WTC11 (cell line): ENCODE measurements around the gene QKI. TPM values are rescaled to one million over a fixed set of nuclear protein-coding genes. Genes with fewer than 3 reads are reported as not detected.

Source experiments
- ATAC-seq: fragments of 200-7000 bp; cut with Tn5 transposase; 2 replicates; pipeline ENCODE4 v1.10.0; 2021; ENCODE audit warnings: mild to moderate bottlenecking, moderate library complexity
- CTCF ChIA-PET: fragments of 300-600 bp; sonication (Branson Sonifier 250); formaldehyde crosslinking; loops from one replicate; lab custom pipeline; 2021; ENCODE audit warnings: antibody characterized with exemption; lab: Charles Lee
- POLR2A ChIA-PET: fragments of 350-600 bp; sonication (Branson Sonifier 250); formaldehyde crosslinking; loops from one replicate; lab custom pipeline; 2021; ENCODE audit warnings: antibody characterized with exemption; lab: Charles Lee
- DNase-seq: peaks from one replicate; pipeline ENCODE4 v3.0.0; 2021; ENCODE audit warnings: low spot score
- H3K27ac Mint-ChIP-seq: 2 replicates; pipeline ENCODE4 v1.8.0; 2021; ENCODE audit warnings: mixed read lengths
- H3K27me3 Mint-ChIP-seq: 2 replicates; pipeline ENCODE4 v1.8.0; 2021; ENCODE audit warnings: low read depth, mild to moderate bottlenecking, moderate library complexity, mixed read lengths
- H3K36me3 Mint-ChIP-seq: 2 replicates; pipeline ENCODE4 v1.8.0; 2021; ENCODE audit warnings: mixed read lengths
- H3K4me1 Mint-ChIP-seq: 2 replicates; pipeline ENCODE4 v1.8.0; 2022; ENCODE audit warnings: mixed read lengths
- H3K4me3 Mint-ChIP-seq: 2 replicates; pipeline ENCODE4 v1.8.0; 2021; ENCODE audit warnings: mild to moderate bottlenecking, moderate library complexity, mixed read lengths
- H3K9me3 Mint-ChIP-seq: 2 replicates; pipeline ENCODE4 v1.8.0; 2021; ENCODE audit warnings: mixed read lengths
- AR ChIP-seq: fragments of 250-450 bp; sonication (Bioruptor Pico); IDR thresholded peaks from 2 replicates; pipeline ENCODE4 v1.9.0; 2021; ENCODE audit warnings: mild to moderate bottlenecking
- CBFB ChIP-seq: sonication (generic); formaldehyde crosslinking; IDR thresholded peaks from 2 replicates; pipeline ENCODE4 v1.8.1; 2022; ENCODE audit warnings: mild to moderate bottlenecking, low read depth, missing genetic modification reagents
- CREM ChIP-seq: sonication (generic); formaldehyde crosslinking; IDR thresholded peaks from 2 replicates; pipeline ENCODE4 v1.8.1; 2022; ENCODE audit warnings: mild to moderate bottlenecking, missing genetic modification reagents, moderate library complexity
- ELF4 ChIP-seq: sonication (generic); formaldehyde crosslinking; IDR thresholded peaks from 2 replicates; pipeline ENCODE4 v1.8.1; 2022; ENCODE audit warnings: low read depth, mild to moderate bottlenecking, moderate library complexity, missing genetic modification reagents
- ESRRA ChIP-seq: sonication (generic); formaldehyde crosslinking; IDR thresholded peaks from 2 replicates; pipeline ENCODE4 v1.8.1; 2022; ENCODE audit warnings: mild to moderate bottlenecking, missing genetic modification reagents, borderline replicate concordance
- FOXJ3 ChIP-seq: sonication (generic); formaldehyde crosslinking; IDR thresholded peaks from 2 replicates; pipeline ENCODE4 v1.9.0; 2021; ENCODE audit warnings: missing genetic modification reagents, mild to moderate bottlenecking, borderline replicate concordance
- GABPB1 ChIP-seq: sonication (generic); formaldehyde crosslinking; IDR thresholded peaks from 2 replicates; pipeline ENCODE4 v1.8.1; 2023; ENCODE audit warnings: mild to moderate bottlenecking, missing genetic modification reagents
- GRHL2 ChIP-seq: fragments of 250-450 bp; sonication (Bioruptor Pico); IDR thresholded peaks from 2 replicates; pipeline ENCODE4 v1.8.0; 2022; ENCODE audit warnings: mild to moderate bottlenecking, moderate library complexity; ENCODE audit not compliant: insufficient replicate concordance, severe bottlenecking
- GTF2I ChIP-seq: fragments of 250-450 bp; sonication (Bioruptor Pico); conservative IDR thresholded peaks from 2 replicates; pipeline ENCODE4 v1.4.0; 2021; ENCODE audit warnings: mild to moderate bottlenecking
- IRF2 ChIP-seq: sonication (generic); formaldehyde crosslinking; IDR thresholded peaks from 2 replicates; pipeline ENCODE4 v1.8.0; 2022; ENCODE audit warnings: low read depth, missing genetic modification reagents, borderline replicate concordance
- MAX ChIP-seq: sonication (generic); formaldehyde crosslinking; IDR thresholded peaks from 2 replicates; pipeline ENCODE4 v1.8.0; 2022; ENCODE audit warnings: mild to moderate bottlenecking, missing genetic modification reagents
- NFATC4 ChIP-seq: fragments of 250-450 bp; sonication (Bioruptor Pico); IDR thresholded peaks from 2 replicates; pipeline ENCODE4 v1.9.0; 2021; ENCODE audit warnings: mild to moderate bottlenecking
- NR1H2 ChIP-seq: sonication (generic); formaldehyde crosslinking; IDR thresholded peaks from 2 replicates; pipeline ENCODE4 v1.9.0; 2021; ENCODE audit warnings: mild to moderate bottlenecking, moderate library complexity, missing genetic modification reagents
- NR2C2 ChIP-seq: sonication (generic); formaldehyde crosslinking; IDR thresholded peaks from 2 replicates; pipeline ENCODE4 v1.8.0; 2022; ENCODE audit warnings: mild to moderate bottlenecking, missing genetic modification reagents
- PRDM15 ChIP-seq: sonication (generic); formaldehyde crosslinking; IDR thresholded peaks from 2 replicates; pipeline ENCODE4 v1.8.0; 2022; ENCODE audit warnings: missing genetic modification reagents
- PREB ChIP-seq: sonication (generic); formaldehyde crosslinking; IDR thresholded peaks from 2 replicates; pipeline ENCODE4 v1.8.1; 2022; ENCODE audit warnings: mild to moderate bottlenecking, missing genetic modification reagents, moderate library complexity, borderline replicate concordance
- PRRX2 ChIP-seq: fragments of 250-450 bp; sonication (Bioruptor Pico); IDR thresholded peaks from 2 replicates; pipeline ENCODE4 v1.8.0; 2021; ENCODE audit warnings: mild to moderate bottlenecking
- RELA ChIP-seq: sonication (generic); formaldehyde crosslinking; IDR thresholded peaks from 2 replicates; pipeline ENCODE4 v1.8.1; 2022; ENCODE audit warnings: missing genetic modification reagents, mild to moderate bottlenecking, borderline replicate concordance
- TCF7 ChIP-seq: sonication (generic); formaldehyde crosslinking; IDR thresholded peaks from 2 replicates; pipeline ENCODE4 v1.8.0; 2022; ENCODE audit warnings: mild to moderate bottlenecking, low read depth, missing genetic modification reagents, moderate library complexity
- TEAD4 ChIP-seq: sonication (generic); formaldehyde crosslinking; IDR thresholded peaks from 2 replicates; pipeline ENCODE4 v1.8.0; 2022; ENCODE audit warnings: mild to moderate bottlenecking, missing genetic modification reagents
- ZMAT4 ChIP-seq: fragments of 250-450 bp; sonication (Bioruptor Pico); IDR thresholded peaks from 2 replicates; pipeline ENCODE4 v1.9.0; 2021; ENCODE audit warnings: mild to moderate bottlenecking
- ZNF317 ChIP-seq: sonication (generic); formaldehyde crosslinking; IDR thresholded peaks from 2 replicates; pipeline ENCODE4 v1.8.1; 2023; ENCODE audit warnings: low read depth, mild to moderate bottlenecking, moderate library complexity, missing genetic modification reagents, borderline replicate concordance
- ZNF671 ChIP-seq: fragments of 250-450 bp; sonication (Bioruptor Pico); IDR thresholded peaks from 2 replicates; pipeline ENCODE4 v1.8.0; 2021; ENCODE audit warnings: mild to moderate bottlenecking
- total RNA-seq: library from RNA; stranded (reverse); gene quantifications from 3 replicates; pipeline ENCODE4 v1.2.3, GENCODE V29; 2021

The QKI gene
- total RNA-seq, 1 experiment from 2014 or later: 145 TPM

GRCh38 chr6:163449076-163449475, 34.6 kb downstream of the QKI start:
- ChIA-PET POLR2A (no interaction called here), CTCF (no interaction called here)
- no peaks in the 10 kb centered on the region for H3K27me3 Mint-ChIP-seq
- H3K4me1 Mint-ChIP-seq: peaks cover 31% of the 10 kb centered on the region
- ATAC-seq (no peak), DNase-seq (no peak)
- no peaks in the 10 kb centered on the region for H3K9me3 Mint-ChIP-seq
- no peak overlapping the region for H3K4me3 Mint-ChIP-seq
- TF ChIP-seq ZNF317 (CRISPR knock-in tag): no peak
- no peak for TF ChIP-seq ZMAT4 (CRISPR knock-in tag)
- no peak for TF ChIP-seq ELF4 (CRISPR knock-in tag)
- no peak for TF ChIP-seq CREM (CRISPR knock-in tag)
- TF ChIP-seq RELA: no peak
- no peak for TF ChIP-seq NFATC4
- no peak for TF ChIP-seq ESRRA (CRISPR knock-in tag)
- no peak for TF ChIP-seq NR2C2 (CRISPR knock-in tag)
- no peak for TF ChIP-seq ZNF671 (CRISPR knock-in tag)
- no peak for TF ChIP-seq PRDM15 (CRISPR knock-in tag)
- no peak for TF ChIP-seq NR1H2 (CRISPR knock-in tag)
- TF ChIP-seq TCF7 (CRISPR knock-in tag): no peak
- TF ChIP-seq CBFB: no peak
- no peak for TF ChIP-seq GABPB1 (CRISPR knock-in tag)
- no peak for TF ChIP-seq IRF2 (CRISPR knock-in tag)
- no peak for TF ChIP-seq FOXJ3
- TF ChIP-seq AR: no peak
- no peak for TF ChIP-seq MAX (CRISPR knock-in tag)
- TF ChIP-seq PREB (CRISPR knock-in tag): no peak
- no peak overlapping the region for H3K27ac Mint-ChIP-seq
- peaks cover 3% of the 10 kb centered on the region; the same call in 1 of the 2 replicates for H3K36me3 Mint-ChIP-seq

- no peak for DNase-seq
- POLR2A ChIA-PET: no interaction called here
- H3K4me1 Mint-ChIP-seq: peaks cover 50% of the 10 kb centered on the region
- H3K27me3 Mint-ChIP-seq: no peaks in the 10 kb centered on the region
- no peak overlapping the region for H3K4me3 Mint-ChIP-seq
- ATAC-seq: no peak
- H3K27ac Mint-ChIP-seq: no peak overlapping the region
- CTCF ChIA-PET: no interaction called here
- H3K36me3 Mint-ChIP-seq: no peaks in the 10 kb centered on the region
- no peaks in the 10 kb centered on the region for H3K9me3 Mint-ChIP-seq
- TF ChIP-seq PRDM15 (CRISPR knock-in tag) (no peak), TEAD4 (CRISPR knock-in tag) (no peak), GRHL2 (CRISPR knock-in tag) (no peak), PRRX2 (CRISPR knock-in tag) (no peak), ZNF671 (CRISPR knock-in tag) (no peak), GTF2I (CRISPR knock-in tag) (no peak), MAX (CRISPR knock-in tag) (no peak)
Observed at GRCh38 chr6:163454425-163454824, 39.9 kb downstream of the QKI start.
